ENCODE results near the gene HRH3.

HRH3 gene

GRCh38 chr20:62215020-62215990 is 4.8 kb downstream of the HRH3 start:
- DNase-seq = no peak

- DNase-seq = no peak
These were observed 6.0 kb downstream of the HRH3 start for GRCh38 chr20:62214067-62214466.

- no peak for DNase-seq
These were observed 7.8 kb downstream of the HRH3 start for GRCh38 chr20:62212299-62212698.

GRCh38 chr20:62211769-62212288 is 8.2 kb downstream of the HRH3 start:
- no peak for DNase-seq

- no peak for DNase-seq
These were observed 8.9 kb downstream of the HRH3 start for GRCh38 chr20:62211216-62211615.

GRCh38 chr20:62210496-62210855 is 9.6 kb downstream of the HRH3 start:
- no peak for DNase-seq

GRCh38 chr20:62209850-62210495 is 10.1 kb downstream of the HRH3 start:
- DNase-seq = no peak

- no peak for DNase-seq
These were observed 11.0 kb downstream of the HRH3 start for GRCh38 chr20:62208795-62209755.

GRCh38 chr20:62208061-62208794 is 11.8 kb downstream of the HRH3 start:
- DNase-seq = no peak

- DNase-seq = no peak
These were observed 13.7 kb downstream of the HRH3 start for GRCh38 chr20:62206388-62206775.

- DNase-seq = no peak
These were observed 14.3 kb downstream of the HRH3 start for GRCh38 chr20:62205618-62206387.

- no peak for DNase-seq
These were observed 16.6 kb downstream of the HRH3 start for GRCh38 chr20:62203378-62204030.

- no peak for DNase-seq
These were observed 17.3 kb downstream of the HRH3 start for GRCh38 chr20:62202676-62203377.

- no peak for DNase-seq
These were observed 18.0 kb downstream of the HRH3 start for GRCh38 chr20:62202083-62202395.

- no peak for DNase-seq
These were observed 18.6 kb downstream of the HRH3 start for GRCh38 chr20:62201173-62202082.

GRCh38 chr20:62200491-62201172 is 19.4 kb downstream of the HRH3 start:
- no peak for DNase-seq

- DNase-seq = no peak
These were observed 21.1 kb downstream of the HRH3 start for GRCh38 chr20:62198931-62199330.

GRCh38 chr20:62198496-62198895 is 21.6 kb downstream of the HRH3 start:
- DNase-seq = no peak

GRCh38 chr20:62197801-62198200 is 22.3 kb downstream of the HRH3 start:
- no peak for DNase-seq

Measured in stimulated activated naive CD4-positive, alpha-beta T cell treated with Interleukin-2 at 50 U/mL for 16 hours (primary cell).